Upper lobe of left lung (tissue), 4 donors: ENCODE measurements around the gene SART3.

Source experiments
- EP300 ChIP-seq, 4 donors: sonication (generic); formaldehyde crosslinking; IDR thresholded peaks; one replicate each; pipeline ENCODE4 v1.5.1; 2017; ENCODE audit warnings: antibody characterized with exemption in 4 of 4, control low read depth in 2 of 4
- TF ChIP-seq, protein P1 (sequence below), 6 experiments: fragments of 450-650 bp in 4 of 6; fragments of 200-600 bp in 2 of 6; sonication (generic) in 2 of 6; IDR thresholded peaks; one replicate each; pipeline ENCODE4 v1.5.1; 2016 to 2019; ENCODE audit warnings: antibody characterized with exemption in 6 of 6

DNA sequence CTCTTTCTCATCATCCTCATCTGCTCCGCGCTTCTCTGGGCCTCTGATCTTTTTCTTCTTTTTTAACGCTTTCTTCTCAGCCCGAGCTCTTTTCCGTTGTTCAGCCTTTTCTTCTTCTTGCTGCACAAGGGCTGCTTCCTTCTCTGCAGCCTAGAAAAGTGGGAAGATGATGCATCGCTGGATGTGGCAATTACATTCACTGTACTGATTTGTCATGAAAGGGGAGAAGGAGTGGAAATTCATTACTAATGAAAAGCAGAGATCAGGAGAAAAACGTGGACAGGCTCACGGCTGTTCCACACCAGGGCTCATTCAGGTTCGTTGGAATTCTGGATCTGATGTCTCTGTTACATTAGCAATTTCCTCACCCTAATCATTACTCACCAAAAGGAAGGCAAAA, 30.8 kb downstream of the SART3 start:
- TF ChIP-seq, protein P1, sequence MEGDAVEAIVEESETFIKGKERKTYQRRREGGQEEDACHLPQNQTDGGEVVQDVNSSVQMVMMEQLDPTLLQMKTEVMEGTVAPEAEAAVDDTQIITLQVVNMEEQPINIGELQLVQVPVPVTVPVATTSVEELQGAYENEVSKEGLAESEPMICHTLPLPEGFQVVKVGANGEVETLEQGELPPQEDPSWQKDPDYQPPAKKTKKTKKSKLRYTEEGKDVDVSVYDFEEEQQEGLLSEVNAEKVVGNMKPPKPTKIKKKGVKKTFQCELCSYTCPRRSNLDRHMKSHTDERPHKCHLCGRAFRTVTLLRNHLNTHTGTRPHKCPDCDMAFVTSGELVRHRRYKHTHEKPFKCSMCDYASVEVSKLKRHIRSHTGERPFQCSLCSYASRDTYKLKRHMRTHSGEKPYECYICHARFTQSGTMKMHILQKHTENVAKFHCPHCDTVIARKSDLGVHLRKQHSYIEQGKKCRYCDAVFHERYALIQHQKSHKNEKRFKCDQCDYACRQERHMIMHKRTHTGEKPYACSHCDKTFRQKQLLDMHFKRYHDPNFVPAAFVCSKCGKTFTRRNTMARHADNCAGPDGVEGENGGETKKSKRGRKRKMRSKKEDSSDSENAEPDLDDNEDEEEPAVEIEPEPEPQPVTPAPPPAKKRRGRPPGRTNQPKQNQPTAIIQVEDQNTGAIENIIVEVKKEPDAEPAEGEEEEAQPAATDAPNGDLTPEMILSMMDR (IDR thresholded peaks at IDR 0.05) = no peak
- TF ChIP-seq EP300 (IDR thresholded peaks at IDR 0.05) = no peak
